ENCODE measurements around the gene GPRC5B. TPM values are rescaled to one million over a fixed set of nuclear protein-coding genes. Genes with fewer than 3 reads are reported as not detected.

GPRC5B gene
- total and polyA plus RNA-seq, 2 of the 8 experiments (the other 6 are each of a cell fraction or from before 2014, with no cell fraction given): 106 to 160 TPM

GRCh38 chr16:19933740-19934139, 49.1 kb upstream of the GPRC5B start:
- Histone ChIP-seq H2BK12ac (ENCODE audit: low read depth, low read length) (no peak overlapping the region), H3K4me2 (ENCODE audit: insufficient read depth in 1 of 2, low read depth in 2 of 2, low read length in 2 of 2) (no peak overlapping the region), H3K79me1 (ENCODE audit: low read depth, low read length) (no peaks in the 10 kb centered on the region), H4K91ac (replicated peaks; ENCODE audit: insufficient read length, low read length) (no peak overlapping the region), H4K8ac (ENCODE audit: extremely low read depth, insufficient read depth, low read length) (no peak overlapping the region), H3K18ac (ENCODE audit: extremely low read depth, low read length) (no peak overlapping the region), H3K79me2 (ENCODE audit: control insufficient read depth in 1 of 2, insufficient read depth in 2 of 2, low read length in 2 of 2) (no peaks in the 10 kb centered on the region), H3K4me1 (replicated peaks in 1 of 4; ENCODE audit: control insufficient read depth in 3 of 4, insufficient read depth in 4 of 4, low read length in 3 of 4) (peaks cover 0 to 3% (median under 1%) of the 10 kb centered on the region in 4 experiments; a peak in 2 of 7 replicates), H2BK5ac (ENCODE audit: low read depth, low read length) (no peak overlapping the region), H4K20me1 (replicated peaks in 1 of 2; ENCODE audit: control insufficient read depth in 1 of 2, insufficient read depth in 2 of 2, low read length in 2 of 2) (no peaks in the 10 kb centered on the region), H3K27ac (ENCODE audit: low read depth, low read length) (no peak overlapping the region), H4K5ac (ENCODE audit: insufficient read length, low read depth, low read length) (no peak overlapping the region), H2AK5ac (ENCODE audit: low read depth, low read length) (no peak overlapping the region), H3K36me3 (ENCODE audit: control insufficient read depth in 2 of 4, insufficient read depth in 4 of 4, low read length in 3 of 4) (no peaks in the 10 kb centered on the region), H3K56ac (replicated peaks; ENCODE audit: insufficient read length, low read depth, low read length) (no peak overlapping the region), H3K4me3 (ENCODE audit: extremely low read depth in 1 of 4, insufficient read depth in 2 of 4, low read depth in 3 of 4, low read length in 4 of 4) (no peak overlapping the region), H3K14ac (ENCODE audit: insufficient read length) (no peak overlapping the region), H2BK120ac (replicated peaks; ENCODE audit: low read depth, low read length) (no peak overlapping the region), H3K23ac (ENCODE audit: insufficient read length) (no peak overlapping the region), H2AFZ (ENCODE audit: low read length) (no peak overlapping the region), H3K9ac (replicated peaks in 1 of 4; ENCODE audit: extremely low read depth in 1 of 4, low read depth in 3 of 4, low read length in 3 of 4) (no peak overlapping the region), H3K27me3 (replicated peaks in 1 of 4; ENCODE audit: control insufficient read depth in 3 of 4, extremely low read depth in 1 of 4, insufficient read depth in 3 of 4, low read length in 3 of 4) (no peaks in the 10 kb centered on the region), H3K23me2 (ENCODE audit: low read depth, low read length) (no peaks in the 10 kb centered on the region), H2BK20ac (ENCODE audit: low read length) (no peak overlapping the region; the same call in 1 of the 2 replicates), H3K4ac (replicated peaks; ENCODE audit: insufficient read length, low read depth, low read length) (no peak overlapping the region), H3K9me3 (ENCODE audit: insufficient read depth in 2 of 2, low read depth in 1 of 2, low read length in 1 of 2) (no peaks in the 10 kb centered on the region), H2BK15ac (ENCODE audit: low read length) (no peak overlapping the region)
- DNase-seq (ENCODE audit: low read depth in 1 of 2, low spot score in 2 of 2): no peak
- ChIA-PET CTCF (ENCODE audit: partially characterized antibody) (interaction anchor here (0.7 kb wide), 1 partner anchor 26 kb away, joined by 3 read pairs; no protein-coding TSS in a partner anchor), POLR2A (ENCODE audit: partially characterized antibody) (interaction anchor here (1.8 kb wide), 1 partner anchor 13 kb away, joined by 3 read pairs; no protein-coding TSS in a partner anchor)
- peak; percentile 62 for TF ChIP-seq USF2 (IDR thresholded peaks at IDR 0.05; ENCODE audit: low read length)
- TF ChIP-seq SIRT6 (IDR thresholded peaks at IDR 0.05; ENCODE audit: low read length): no peak
- TF ChIP-seq E2F6 (IDR thresholded peaks at IDR 0.05): peak; percentile 40; the same call in 1 of the 2 replicates
- 92% methylated on average over 6 of the region's 6 CpGs; no CpG with 5 or more reads in 1 of the 2 experiments for WGBS, 2 experiments (ENCODE audit: extremely low coverage in 1 of 2, insufficient coverage in 1 of 2, insufficient read length in 1 of 2, insufficient replicate concordance in 2 of 2, low coverage in 1 of 2, low lambda C conversion rate in 2 of 2, missing lambda C conversion rate in 1 of 2)
- FAIRE-seq: peak; percentile 65
